Lower lobe of right lung (tissue), 2 donors: ENCODE measurements around the gene ELK1. TPM values are rescaled to one million over a fixed set of nuclear protein-coding genes. Genes with fewer than 3 reads are reported as not detected.

Experiments
- ATAC-seq, 2 donors: fragments of 200-7000 bp; cut with Tn5 transposase; one replicate each; pipeline ENCODE4 v1.9.1; 2020 to 2022; ENCODE audit warnings: mild to moderate bottlenecking in 2 of 2, moderate library complexity in 2 of 2
- DNase-seq: peaks from one replicate; pipeline ENCODE4 v3.0.0-alpha.2; 2020
- H3K27ac ChIP-seq: fragments of 200-600 bp; one replicate; pipeline ENCODE4 v1.8.0; 2022
- H3K27me3 ChIP-seq: fragments of 200-600 bp; one replicate; pipeline ENCODE4 v1.8.0; 2022; ENCODE audit warnings: low read depth
- H3K36me3 ChIP-seq: fragments of 200-600 bp; one replicate; pipeline ENCODE4 v1.8.0; 2022; ENCODE audit warnings: mild to moderate bottlenecking
- H3K4me1 ChIP-seq: fragments of 200-600 bp; one replicate; pipeline ENCODE4 v1.8.0; 2022
- H3K4me3 ChIP-seq: fragments of 200-600 bp; one replicate; pipeline ENCODE4 v1.8.0; 2022; ENCODE audit warnings: mild to moderate bottlenecking
- H3K9me3 ChIP-seq: fragments of 200-600 bp; one replicate; pipeline ENCODE4 v1.8.0; 2022
- CTCF ChIP-seq: fragments of 200-600 bp; IDR thresholded peaks from one replicate; pipeline ENCODE4 v1.8.0; 2022; ENCODE audit warnings: antibody characterized with exemption, mild to moderate bottlenecking
- intact Hi-C: fragments of 100-400 bp; cut with DNase I; formaldehyde crosslinking; loops from one replicate; pipeline ENCODE4 v1.11.0; 2022
- total RNA-seq: library from RNA; stranded (reverse); fragmentation: NEBNext Ultra II Directional; extraction: Animal tissue kit (Norgen Biotek cat#: 25700); gene quantifications from one replicate; pipeline ENCODE4 v1.2.1, GENCODE V29; 2021
- donor health status: DM: no; HTN: yes; CAD: no; lungs with severe emphysema.

The ELK1 gene
- total RNA-seq, 1 donor from 2014 or later, result 25.3 TPM

DNA sequence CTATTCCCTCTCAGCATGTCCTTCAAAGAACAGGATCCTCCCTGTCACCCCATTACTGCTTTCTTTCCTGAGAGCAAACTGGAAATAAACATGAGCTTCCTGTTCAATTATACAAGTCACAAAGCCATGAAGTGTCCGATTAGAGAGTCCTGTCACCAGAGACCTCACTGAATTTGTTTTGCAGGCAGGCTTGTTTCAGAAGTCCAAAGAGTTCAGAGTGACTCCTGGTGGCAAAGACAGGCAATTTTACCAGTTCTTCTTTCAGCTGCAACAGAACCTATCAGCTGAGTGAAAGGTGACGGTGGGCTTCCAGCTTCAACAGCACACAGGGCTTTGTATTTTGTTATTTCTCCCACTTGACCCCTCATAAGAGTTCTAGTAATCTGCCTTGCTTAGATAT lies 6.4 kb downstream of the ELK1 start:
- TF ChIP-seq CTCF, result peak; percentile 36
- peak in 1 of 2 donors; percentile 36 for ATAC-seq
- Histone ChIP-seq H3K4me1 (peaks cover 8% of the 10 kb centered on the region), H3K27me3 (no peaks in the 10 kb centered on the region), H3K36me3 (peaks cover 25% of the 10 kb centered on the region), H3K9me3 (no peaks in the 10 kb centered on the region), H3K4me3 (no peak overlapping the region), H3K27ac (no peak overlapping the region)
- intact Hi-C loops, result no loop called here
- no peak for DNase-seq

GRCh38 chrX:47638816-47639215 lies 11.5 kb downstream of the ELK1 start:
- Histone ChIP-seq H3K9me3 (no peaks in the 10 kb centered on the region), H3K27ac (no peak overlapping the region), H3K27me3 (no peaks in the 10 kb centered on the region), H3K36me3 (peaks cover 53% of the 10 kb centered on the region), H3K4me3 (no peak overlapping the region), H3K4me1 (peaks cover 4% of the 10 kb centered on the region)
- intact Hi-C loops, result no loop called here
- DNase-seq, result no peak
- TF ChIP-seq CTCF, result no peak
- no peak for ATAC-seq

- Histone ChIP-seq H3K4me1 (no peaks in the 10 kb centered on the region), H3K36me3 (peaks cover 53% of the 10 kb centered on the region), H3K27ac (no peak overlapping the region), H3K9me3 (no peaks in the 10 kb centered on the region), H3K4me3 (peak overlapping the region; percentile 47), H3K27me3 (no peaks in the 10 kb centered on the region)
- intact Hi-C loops, result no loop called here
- TF ChIP-seq CTCF, result no peak
- peak; percentile 96 to 97 for ATAC-seq
- DNase-seq, result peak; percentile 83
Measured at GRCh38 chrX:47637546-47638195, 12.7 kb downstream of the ELK1 start.

GRCh38 chrX:47634871-47635575 lies 15.3 kb downstream of the ELK1 start:
- no peak overlapping the region for H3K4me3 ChIP-seq
- H3K27ac ChIP-seq, result no peak overlapping the region
- intact Hi-C loops, result no loop called here
- no peaks in the 10 kb centered on the region for H3K27me3 ChIP-seq
- ATAC-seq (no peak), DNase-seq (no peak)
- peaks cover 37% of the 10 kb centered on the region for H3K36me3 ChIP-seq
- no peaks in the 10 kb centered on the region for H3K4me1 ChIP-seq
- no peak for TF ChIP-seq CTCF
- no peaks in the 10 kb centered on the region for H3K9me3 ChIP-seq

GRCh38 chrX:47633689-47634590 lies 16.4 kb downstream of the ELK1 start:
- H3K27me3 ChIP-seq, result no peaks in the 10 kb centered on the region
- H3K9me3 ChIP-seq, result no peaks in the 10 kb centered on the region
- ATAC-seq (no peak), DNase-seq (no peak)
- intact Hi-C loops, result no loop called here
- TF ChIP-seq CTCF, result no peak
- no peak overlapping the region for H3K27ac ChIP-seq
- H3K4me3 ChIP-seq, result no peak overlapping the region
- no peaks in the 10 kb centered on the region for H3K4me1 ChIP-seq
- peaks cover 28% of the 10 kb centered on the region for H3K36me3 ChIP-seq
